Esophagus squamous epithelium (tissue), 4 donors: ENCODE measurements around the gene QRICH2.
"Not testable (repeated sequence)": the region's sequence is repeated elsewhere in the genome, so short reads cannot be mapped to it uniquely, and the experiment has no call there.

Source experiments
- CTCF ChIP-seq, 6 experiments: fragments of 450-650 bp in 4 of 6; fragments of 200-600 bp in 2 of 6; sonication (generic) in 2 of 6; IDR thresholded peaks; one replicate each; pipeline ENCODE4 v1.5.1; 2016 to 2019; ENCODE audit warnings: antibody characterized with exemption in 6 of 6, mild to moderate bottlenecking in 4 of 6, moderate library complexity in 4 of 6
- POLR2A ChIP-seq, 4 donors: fragments of 450-650 bp; IDR thresholded peaks; one replicate each; pipeline ENCODE4 v1.6.1; 2017; ENCODE audit warnings: antibody characterized with exemption in 4 of 4, mild to moderate bottlenecking in 4 of 4, moderate library complexity in 3 of 4

- not testable (repeated sequence) for TF ChIP-seq CTCF, POLR2A (IDR thresholded peaks at IDR 0.05)
Observed at GRCh38 chr17:76252967-76253766, 54.9 kb downstream of the QRICH2 start.
